Activated T-helper 1 cell treated with Interleukin-2 at 50 U/mL for 16 hours (primary cell): ENCODE data around the gene GNA15.
A peak's percentile ranks its signal among the peaks of the same experiment; 100 is the strongest.

ENCODE experiments used
- DNase-seq: peaks from one replicate; pipeline ENCODE4 v3.0.0-alpha.2; 2020; ENCODE audit warnings: low read depth

GNA15 gene

DNA sequence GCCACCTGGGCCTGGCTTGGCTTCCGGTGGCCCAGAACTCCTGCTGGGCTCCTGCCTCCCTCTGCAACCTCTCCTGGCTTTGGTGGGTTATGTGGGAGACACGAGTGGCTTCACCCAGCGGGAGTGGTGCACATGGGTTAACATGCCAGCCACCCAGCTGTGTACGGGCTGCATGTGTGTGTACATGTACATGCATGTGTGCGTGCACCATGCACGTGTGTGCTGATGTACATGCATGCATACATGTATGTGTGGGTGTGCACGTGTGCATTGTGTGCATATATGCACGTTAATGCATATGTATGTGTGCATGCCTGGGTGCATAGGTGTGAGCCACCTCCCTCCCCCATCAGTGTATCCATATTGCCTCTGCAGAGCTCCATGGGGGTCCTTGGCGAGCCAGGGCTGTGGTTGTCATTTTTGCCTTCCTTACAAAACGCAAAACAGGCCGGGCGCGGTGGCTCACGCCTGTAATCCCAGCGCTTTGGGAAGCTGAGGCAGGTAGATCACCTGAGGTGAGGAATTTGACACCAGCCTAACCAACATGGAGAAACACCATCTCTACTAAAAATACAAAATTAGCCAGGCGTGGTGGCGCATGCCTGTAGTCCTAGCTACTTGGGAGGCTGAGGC lies 29.2 kb upstream of the GNA15 start:
- no peak for DNase-seq

DNA sequence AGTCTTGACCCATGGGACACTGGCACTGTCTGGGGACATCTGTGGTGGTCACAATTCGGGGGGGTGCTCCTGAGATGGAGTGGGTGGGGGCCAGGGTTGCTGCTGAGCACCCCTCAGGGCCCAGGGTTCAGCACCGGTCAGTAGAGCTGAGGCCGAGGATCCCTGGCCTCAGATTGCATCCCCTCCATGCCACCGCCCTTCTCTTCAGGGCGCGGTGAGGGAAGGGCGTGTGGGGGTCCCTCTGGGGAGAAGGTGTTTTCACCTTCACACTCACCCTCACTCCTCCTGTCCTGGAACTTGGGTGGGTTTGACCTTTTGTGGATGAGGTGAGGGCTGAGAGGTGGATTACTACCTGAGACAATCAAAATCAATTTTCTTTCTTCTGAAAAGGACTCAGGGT lies 28.2 kb upstream of the GNA15 start:
- no peak for DNase-seq

DNA sequence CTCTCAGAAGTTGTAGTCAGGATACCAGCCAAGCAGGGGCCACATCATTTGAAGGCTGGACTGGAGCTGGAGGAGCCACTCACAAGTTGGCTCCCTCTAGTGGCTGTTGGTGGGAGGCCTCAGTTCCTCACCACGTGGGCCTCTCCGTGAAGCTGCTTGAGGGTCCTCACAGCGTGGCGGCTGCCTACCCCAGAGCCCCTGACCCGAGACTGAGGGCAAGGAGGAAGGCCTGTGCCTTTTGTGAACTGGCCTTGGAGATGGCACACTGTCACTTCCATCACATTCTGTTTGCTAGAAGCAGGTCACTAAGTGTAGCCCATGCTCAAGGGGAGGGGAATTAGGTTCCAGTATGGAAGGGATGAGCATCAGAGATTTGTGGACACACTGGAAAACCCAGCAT lies 27.1 kb upstream of the GNA15 start:
- DNase-seq = peak; percentile 41

DNA sequence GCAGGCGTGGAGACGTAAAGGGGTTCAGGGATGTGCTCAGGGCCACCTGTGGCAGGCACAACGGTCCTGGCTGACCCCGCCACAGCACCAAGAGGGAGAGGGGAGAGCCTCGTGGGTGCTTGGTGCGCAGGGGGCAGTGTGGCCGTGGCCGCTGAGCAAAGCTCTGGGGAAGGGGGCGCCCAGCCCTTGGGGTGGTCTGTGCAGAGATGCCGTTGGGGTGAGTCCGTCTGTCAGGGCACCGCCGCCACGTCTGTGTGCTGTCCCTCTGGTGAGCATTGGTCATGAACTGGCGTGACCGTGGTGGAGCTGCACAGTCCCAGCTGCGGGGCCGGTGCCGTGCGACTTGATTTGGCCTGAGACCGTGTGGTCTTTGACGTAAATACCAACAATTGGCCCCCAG lies 26.3 kb upstream of the GNA15 start:
- no peak for DNase-seq

DNA sequence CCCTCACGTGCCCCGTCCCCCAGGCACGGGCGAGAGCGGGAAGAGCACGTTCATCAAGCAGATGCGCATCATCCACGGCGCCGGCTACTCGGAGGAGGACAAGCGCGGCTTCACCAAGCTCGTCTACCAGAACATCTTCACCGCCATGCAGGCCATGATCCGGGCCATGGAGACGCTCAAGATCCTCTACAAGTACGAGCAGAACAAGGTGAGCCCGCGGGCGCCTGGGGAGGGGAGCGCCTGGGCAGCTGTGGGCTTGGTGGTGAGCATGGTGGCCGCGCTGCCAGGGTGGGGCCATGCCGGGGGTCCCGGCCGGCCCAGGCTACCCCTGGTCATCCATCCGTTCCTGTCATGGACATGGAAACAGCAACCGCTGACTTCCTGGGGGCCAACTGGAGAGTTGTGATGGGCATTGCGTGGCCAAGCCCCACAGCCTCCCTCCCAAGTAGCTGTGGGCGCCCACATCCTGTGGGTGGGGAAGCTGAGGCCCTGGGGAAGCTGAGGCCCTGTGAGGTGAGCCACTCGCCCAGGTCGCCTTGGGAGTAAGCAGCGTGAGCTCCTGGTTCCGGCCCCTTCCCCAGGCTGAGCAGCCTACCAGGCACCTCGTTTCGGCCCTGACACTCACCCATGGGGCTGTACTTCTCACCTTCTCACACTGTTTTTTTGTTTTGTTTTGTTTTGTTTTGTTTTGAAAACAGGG lies 25.6 kb upstream of the GNA15 start:
- DNase-seq = no peak

DNA sequence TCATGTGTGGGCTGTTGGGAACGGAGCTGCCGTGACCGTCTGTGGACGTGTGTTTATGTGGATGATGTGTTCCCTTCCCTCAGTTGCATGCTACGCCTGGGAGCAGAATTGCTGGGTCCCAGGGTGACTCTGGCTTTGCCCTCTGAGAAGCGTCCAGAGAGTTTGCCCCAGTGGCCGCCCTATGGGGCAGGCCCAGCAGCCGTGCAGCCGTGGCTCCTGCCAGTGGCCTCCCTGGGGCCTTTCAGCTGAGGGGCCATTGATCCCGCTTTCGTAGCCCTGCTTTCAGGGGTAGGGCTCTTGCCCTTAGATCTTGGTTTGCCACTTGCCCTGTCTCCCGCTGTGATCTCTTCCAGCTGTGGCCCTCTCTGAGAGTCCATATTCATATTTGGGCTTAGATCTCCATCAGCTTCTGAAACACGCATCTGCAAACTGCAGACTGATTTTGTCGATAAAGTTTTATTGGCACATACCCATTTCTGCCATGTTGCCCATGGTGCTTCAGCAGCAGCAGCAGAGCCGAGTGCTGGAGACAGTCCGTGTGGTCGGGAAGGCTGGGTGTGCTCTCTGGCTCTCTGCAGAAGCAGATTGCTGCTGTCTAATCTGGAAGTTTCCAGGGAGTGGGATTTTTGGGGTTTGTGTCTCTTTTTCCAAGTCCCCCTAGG lies 24.1 kb upstream of the GNA15 start:
- no peak for DNase-seq

DNA sequence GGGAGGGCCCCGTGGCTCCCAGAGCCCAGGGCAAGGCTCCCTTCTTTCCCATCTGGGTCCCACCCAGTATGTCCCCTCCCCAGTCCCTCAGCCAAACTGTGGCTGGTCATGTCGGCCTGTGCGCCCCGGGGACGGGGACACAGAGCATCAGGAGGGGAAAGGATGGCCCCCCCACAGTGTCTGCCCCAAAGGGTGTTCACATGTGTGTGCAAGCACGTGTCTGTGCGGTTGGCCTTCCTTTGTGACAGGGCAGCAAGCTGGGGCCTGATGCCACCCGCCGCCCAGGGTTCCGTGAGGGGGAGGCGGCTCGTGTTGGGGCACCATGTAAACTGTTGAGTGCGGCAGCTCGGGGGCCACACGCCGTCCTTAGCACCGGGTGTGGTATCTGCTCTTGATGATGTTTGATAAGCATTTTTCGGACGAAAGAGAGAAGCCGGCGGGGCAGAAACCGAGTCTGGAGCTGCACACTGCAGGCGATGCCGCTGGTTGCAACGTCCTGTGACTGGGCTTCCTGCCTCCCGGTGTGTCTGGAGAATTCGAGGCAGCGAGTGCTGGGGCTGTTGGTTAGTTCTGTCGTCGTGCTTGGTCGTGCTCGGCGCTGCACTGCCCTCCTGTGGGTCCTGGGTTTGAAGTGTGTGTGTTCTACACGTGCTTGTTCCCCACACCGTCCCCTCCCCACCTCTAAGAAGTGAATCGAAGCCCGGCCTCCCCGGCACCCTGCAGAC lies 23.3 kb upstream of the GNA15 start:
- no peak for DNase-seq

DNA sequence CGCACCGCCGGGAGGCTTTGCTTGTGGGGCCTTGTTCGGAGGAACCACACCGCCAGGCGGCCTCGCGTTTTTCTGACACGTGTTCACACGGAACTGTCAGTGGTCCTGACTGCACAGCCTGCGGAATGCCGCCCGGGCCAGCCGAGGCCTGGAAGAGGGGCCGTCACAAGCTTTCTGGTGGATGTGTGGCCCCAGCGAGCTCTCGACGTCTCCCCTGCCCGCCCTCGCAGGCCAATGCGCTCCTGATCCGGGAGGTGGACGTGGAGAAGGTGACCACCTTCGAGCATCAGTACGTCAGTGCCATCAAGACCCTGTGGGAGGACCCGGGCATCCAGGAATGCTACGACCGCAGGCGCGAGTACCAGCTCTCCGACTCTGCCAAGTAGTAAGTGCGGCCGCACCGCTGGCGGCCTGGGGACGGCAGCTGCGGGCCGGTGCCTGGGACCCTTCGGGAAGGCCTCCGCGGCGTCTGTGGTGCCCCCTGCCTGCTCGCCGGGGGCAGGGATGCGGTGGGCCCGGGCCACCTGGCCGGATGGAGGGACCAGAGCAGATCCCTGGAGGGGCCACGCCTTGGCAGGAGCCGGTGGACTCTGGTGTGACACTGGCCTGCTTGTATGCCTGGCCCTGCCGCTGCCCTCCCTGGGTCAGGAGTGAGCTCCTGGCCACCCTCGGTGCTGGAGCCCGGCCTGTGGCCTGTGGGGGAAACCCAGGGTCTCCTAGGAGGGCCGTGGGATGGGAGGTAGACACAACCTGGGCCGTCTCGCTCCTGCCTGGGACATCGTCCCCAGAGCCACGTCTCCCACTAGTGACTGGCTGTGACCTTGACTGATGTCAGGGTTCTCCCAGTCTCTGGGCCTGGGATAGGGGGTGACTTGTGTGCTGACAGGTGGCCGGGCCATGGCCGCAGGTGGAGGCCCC lies 22.5 kb upstream of the GNA15 start:
- DNase-seq = no peak

DNA sequence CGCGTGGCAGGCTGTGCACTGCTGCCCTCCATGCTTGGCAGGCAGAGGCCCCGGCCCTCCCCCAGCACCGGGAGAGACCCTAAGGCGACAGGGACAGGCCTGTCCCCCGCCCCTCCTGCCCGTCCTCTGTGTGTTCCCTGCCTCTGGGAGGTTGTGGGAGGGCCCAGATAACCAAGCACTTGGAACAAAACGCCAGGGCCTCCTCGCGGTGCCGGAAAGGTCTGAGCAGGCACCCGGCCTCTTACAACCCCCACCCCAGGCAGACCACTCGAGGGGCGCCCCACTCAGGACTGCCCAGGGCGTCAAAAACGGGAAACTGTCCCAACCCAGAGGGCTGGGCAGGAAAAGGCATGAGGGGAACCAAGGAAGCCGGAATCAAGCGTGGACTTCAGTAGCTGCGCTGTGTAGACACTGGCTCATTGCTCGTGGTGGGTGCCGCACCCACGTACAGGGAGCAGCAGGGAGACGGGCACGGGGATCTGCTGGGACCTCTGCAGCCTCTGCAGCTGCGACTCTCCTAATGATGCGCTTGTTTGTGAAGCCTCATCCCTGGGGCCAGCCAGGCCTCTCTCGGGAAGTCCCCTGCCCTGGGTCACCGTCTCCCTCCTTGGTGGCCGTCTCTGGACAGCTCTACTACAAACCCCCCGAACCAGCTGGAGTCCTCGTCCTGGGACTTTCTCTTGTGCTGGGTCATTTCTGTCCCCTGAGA lies 21.7 kb upstream of the GNA15 start:
- DNase-seq = no peak

DNA sequence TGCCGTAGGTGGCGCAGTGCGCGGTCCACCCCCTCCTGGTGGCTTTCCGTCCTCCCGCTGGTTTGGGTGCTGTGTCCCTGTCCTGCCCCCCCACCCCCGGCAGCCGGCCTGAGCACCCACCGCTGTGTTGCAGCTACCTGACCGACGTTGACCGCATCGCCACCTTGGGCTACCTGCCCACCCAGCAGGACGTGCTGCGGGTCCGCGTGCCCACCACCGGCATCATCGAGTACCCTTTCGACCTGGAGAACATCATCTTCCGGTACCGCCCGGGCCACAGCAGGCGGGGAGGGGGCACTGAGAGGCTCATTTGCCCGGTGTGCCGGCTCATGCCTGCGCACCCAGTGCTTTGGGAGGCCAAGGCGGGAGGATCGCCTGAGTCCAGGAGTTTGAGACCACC lies 21.0 kb upstream of the GNA15 start:
- DNase-seq = no peak

DNA sequence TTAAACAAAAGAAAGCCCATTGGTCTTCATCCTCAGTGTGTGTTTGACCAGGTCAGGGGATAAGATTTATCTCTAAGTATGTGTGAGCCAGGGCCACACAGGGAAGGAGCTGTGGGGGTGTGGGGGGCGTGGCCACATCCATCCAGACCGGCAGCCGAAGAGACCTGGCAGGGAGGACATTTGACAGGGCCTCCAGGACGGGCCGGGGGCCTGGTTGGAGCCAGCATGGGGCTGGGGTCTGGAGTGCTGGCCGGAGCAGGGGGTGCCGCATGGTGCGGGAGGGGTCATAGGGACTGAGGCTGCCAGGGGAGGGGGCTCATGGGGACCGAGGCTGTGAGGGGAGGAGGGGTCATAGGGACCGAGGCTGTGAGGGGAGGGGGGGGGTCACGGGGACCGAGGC lies 20.4 kb upstream of the GNA15 start:
- no peak for DNase-seq

DNA sequence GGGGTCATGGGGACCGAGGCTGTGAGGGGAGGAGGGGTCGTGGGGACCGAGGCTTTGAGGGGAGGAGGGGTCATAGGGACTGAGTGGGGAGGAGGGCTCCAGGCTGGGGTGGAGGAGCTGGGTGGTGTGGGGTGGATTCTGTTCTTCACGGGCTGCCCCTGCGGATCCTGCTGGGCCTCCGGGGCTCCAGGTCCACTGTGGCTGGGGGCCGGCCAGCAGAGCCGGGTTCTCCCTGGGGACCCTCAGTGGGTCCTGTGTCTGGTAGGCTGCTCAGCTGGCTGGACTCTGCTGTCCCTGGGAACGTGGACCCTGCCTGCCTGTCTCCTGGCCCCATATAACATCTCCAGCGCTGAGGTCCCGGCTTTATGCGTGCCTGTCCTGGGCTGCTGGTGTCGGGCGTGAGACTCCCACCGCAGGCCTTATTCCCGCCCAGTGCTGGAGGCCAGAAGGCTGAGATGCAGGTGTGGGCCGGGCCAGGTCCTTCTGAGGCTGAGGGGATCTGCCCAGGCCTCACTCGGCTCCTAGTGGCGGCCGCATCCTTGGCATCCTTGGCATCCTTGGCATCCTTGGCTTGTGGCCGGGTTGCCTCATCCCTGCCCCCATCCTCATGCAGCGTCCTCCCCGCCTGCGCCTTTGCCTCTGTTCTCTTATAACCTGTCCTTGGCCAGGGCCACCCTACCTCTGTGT lies 19.8 kb upstream of the GNA15 start:
- no peak for DNase-seq

DNA sequence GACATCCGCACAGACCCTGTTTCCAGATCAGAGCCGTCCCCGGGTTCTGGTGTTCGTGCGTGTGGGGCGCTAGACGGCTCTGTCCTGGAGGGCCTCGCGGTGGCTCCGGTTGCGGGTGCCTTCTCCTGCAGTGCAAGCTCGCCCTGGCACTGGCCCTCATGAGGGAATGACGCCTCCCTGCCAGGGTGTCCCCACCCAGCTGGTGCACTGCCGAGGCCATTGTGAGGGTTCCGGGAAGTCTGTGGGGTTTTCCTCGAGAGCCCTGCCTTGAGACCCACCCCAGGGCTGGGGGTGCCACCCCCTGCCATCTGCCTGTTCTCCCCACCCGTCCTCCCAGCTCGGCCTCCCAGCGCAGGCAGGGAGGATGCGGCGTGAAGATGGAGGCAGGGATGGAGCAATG lies 19.2 kb upstream of the GNA15 start:
- no peak for DNase-seq

DNA sequence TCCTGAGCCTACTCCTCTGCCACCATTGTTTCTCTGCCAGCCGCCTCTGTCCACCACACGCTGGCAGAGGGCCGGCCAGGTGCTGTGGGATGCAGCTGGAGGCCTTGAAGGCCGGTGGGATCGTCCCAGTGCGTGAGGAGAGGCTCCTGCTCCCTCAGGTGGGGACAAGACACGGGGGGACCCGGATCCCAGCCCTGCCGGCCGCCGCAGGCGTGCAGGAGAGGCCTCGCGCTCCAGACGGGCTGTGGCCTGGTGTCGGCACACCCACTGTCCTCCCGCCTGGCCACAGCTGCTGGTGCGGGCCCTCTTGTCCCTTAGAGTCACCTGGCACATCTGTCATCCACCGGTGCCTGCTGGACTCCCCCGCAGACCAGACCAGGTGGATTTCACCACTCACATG lies 18.1 kb upstream of the GNA15 start:
- DNase-seq = no peak

DNA sequence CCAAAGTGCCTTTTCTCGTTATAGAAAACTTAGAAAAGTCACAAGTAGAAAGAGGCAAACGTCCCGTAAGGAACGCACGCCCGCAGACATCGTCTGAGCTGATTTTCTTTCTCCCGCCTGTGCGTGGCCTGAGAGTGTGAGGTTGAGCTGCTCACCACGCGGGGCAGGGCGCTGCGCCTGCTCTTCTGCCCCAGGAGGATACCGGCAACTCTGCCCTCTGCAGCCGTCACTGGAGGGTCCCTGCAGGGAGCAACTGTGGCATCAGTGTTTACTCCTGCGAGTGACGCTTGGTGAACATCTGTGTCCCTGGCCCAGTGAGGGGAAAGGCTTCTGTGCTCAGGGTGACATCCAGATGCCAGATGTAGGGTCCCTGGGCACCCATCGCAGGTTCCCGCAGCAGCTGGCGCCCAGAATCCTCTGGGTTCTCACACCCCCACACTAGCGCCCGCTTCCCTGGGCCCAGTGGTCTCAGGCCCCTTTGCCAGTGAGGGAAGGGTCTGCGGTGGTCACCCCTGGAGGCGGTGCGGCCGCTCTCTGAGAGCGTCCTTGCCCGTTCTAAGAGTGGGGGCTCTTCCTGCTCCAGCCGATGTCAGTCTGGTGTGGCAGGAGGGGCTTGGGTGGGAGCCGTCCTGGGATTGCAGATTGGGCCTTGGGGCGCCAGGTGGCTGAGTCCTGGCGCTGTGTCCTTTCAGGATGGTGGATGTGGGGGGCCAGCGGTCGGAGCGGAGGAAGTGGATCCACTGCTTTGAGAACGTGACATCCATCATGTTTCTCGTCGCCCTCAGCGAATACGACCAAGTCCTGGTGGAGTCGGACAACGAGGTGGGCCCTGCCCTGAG lies 17.4 kb upstream of the GNA15 start:
- no peak for DNase-seq

DNA sequence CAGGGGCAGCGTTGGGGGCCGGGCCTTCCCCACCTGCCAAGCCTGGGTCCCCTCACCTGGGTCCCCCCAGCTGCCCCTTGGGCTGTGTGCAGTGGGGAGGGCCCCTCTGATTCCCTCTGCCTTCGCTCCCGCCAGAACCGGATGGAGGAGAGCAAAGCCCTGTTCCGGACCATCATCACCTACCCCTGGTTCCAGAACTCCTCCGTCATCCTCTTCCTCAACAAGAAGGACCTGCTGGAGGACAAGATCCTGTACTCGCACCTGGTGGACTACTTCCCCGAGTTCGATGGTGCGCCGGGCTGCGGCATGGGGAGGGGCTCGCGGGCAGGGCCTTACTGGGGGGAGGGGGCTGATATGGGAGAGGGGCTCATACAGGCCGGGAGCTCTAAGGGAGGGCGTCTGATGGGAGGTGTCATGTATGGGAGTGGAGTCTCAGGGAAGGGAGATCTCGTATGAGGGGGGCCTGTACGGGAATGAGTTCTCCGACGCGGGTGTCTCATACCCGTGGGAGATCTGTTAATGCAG lies 16.7 kb upstream of the GNA15 start:
- no peak for DNase-seq

DNA sequence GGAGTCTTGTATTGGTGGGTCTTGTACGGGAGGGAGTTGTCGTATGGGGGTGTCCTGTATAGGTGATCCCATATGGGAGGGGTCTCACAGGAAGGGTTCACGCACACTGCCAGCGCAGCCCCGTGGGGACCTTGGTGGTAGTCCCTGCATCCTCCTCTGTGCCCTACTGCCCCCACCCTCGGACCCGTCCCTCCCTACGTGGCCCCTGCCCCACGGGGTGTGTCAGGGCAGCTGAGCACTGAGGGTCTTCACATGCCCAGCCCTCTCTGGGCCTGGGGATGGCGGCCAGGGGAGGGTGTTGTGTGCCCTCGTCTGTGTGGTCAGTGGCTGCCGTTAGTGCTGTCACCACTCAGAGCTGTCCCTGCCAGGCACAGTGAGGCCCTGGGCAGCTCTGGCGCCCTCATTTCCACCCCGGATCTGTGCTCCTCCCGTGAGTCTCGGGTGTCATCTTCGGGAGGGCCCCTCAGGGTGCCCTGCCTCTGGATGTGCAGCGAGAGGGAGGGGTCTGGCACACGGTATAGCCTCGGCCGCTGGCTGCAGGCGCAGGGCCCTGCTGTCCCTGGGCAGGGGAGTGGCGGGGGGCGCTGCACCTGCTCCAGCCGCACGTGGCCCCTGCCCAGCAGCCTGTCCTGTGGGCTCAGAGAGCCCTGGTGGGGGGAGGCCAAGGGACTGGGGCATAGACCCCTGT lies 16.0 kb upstream of the GNA15 start:
- DNase-seq = no peak

DNA sequence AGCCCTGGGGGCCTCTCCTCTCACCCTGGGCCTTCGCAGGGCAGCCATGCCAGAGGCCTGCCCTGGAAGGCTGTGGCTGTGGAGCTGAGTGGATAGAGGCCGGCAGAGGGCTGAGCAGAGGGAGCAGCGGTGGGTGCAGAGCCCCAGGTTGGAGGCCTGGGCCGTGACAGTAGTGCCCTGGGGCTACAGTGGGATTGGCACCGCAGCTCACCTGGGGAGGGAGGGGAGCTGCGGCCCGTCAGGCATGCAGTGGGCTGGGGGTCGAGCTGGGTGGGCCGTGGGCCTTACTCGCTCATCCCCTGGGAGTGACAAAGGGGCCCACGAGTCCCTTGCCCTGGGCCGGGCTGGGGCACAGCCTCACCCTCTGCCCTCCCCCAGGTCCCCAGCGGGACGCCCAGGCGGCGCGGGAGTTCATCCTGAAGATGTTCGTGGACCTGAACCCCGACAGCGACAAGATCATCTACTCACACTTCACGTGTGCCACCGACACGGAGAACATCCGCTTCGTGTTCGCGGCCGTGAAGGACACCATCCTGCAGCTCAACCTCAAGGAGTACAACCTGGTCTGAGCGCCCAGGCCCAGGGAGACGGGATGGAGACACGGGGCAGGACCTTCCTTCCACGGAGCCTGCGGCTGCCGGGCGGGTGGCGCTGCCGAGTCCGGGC lies 15.1 kb upstream of the GNA15 start:
- no peak for DNase-seq
